Kidney tubule cell (primary cell): ENCODE measurements around the gene NIPAL4.
"Not testable (repeated sequence)": the region's sequence is repeated elsewhere in the genome, so short reads cannot be mapped to it uniquely, and the experiment has no call there.

Experiments
- DNase-seq: peaks from one replicate; pipeline ENCODE4 v3.0.0-alpha.2; 2018; ENCODE audit warnings: low spot score

NIPAL4 gene

DNA sequence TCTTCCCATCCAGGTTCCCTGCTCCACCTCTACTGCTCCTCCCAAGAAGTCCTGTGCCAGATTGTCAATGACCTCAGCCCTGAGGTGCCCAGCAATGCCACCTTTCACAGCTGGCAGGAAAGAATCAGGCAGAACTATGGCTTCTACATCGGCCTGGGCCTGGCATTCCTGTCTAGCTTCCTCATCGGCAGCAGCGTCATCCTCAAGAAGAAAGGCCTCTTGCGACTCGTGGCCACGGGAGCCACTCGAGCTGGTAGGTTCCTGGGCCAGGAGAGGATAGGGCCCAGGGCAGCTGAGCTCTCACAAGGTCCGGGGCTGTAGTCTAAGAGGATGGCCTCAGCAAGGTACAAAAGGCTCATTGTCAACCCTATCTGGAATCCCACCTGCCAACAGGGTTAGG, 3.1 kb downstream of the NIPAL4 start:
- peak; percentile 63 for DNase-seq

DNA sequence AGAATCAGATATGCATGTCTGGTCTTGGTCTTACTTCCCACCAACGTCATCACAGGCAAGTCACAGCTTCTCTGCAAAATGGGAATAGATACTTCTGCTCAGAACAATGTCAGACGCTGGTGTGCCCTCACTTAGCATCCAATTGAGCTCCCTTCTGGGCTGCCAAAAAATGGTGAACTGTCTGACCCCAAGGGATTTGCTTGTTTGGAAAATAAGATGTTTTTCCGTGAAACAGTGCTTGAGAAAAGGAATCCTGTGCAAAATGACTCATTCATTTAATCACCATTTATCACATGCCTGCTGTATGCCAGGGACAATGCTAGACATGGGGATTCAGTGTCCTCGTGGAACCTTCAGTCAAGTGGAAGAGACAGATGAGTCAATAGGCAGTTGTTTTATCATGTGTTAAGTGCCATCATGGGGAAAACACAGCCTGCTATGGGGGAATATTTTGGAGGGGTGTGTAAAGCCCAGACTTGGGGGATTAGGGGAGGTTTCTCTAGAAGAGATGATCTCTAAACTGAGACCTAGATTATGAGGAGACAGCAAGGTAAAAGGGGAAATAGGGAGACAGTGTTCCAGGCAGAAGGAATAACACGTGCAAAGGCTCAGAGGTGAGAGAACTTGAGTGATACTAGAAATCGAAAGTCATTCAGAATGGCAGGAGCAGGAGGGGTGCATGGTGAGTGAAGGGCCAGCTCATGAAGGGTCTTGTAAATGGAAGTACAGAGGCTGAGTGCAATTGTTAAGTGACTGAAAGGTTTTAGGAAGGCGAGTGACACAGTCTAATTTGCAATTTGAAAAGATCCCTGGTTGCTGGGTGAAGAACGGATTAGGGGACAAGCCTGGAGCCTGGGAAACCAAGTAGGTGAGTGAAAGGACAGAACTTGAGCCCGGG, 3.9 kb downstream of the NIPAL4 start:
- peak; percentile 92 for DNase-seq

- DNase-seq: peak; percentile 85
Measured at GRCh38 chr5:157464519-157465171, 4.6 kb downstream of the NIPAL4 start.

GRCh38 chr5:157468293-157468965, 8.4 kb downstream of the NIPAL4 start:
- no peak for DNase-seq

DNA sequence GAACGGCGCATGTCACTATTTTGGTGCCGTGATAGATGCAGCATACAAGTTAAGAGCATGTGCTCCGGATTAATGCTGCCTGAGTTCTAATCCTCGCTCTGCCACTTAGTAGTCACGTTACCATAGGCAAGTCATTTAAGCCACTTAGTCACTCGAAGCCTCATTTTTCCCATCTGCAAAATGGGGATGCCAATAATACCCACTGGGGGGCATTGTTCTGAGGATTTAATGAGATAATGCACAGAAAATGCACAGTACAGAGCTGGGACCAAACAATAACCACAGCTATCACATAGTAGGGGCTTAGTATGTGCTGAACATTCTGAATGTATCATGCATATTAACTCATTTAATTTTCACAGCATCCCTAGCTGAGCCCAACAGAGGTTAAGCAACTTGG, 9.1 kb downstream of the NIPAL4 start:
- DNase-seq: no peak

- no peak for DNase-seq
Measured at GRCh38 chr5:157469687-157470086, 9.7 kb downstream of the NIPAL4 start.

DNA sequence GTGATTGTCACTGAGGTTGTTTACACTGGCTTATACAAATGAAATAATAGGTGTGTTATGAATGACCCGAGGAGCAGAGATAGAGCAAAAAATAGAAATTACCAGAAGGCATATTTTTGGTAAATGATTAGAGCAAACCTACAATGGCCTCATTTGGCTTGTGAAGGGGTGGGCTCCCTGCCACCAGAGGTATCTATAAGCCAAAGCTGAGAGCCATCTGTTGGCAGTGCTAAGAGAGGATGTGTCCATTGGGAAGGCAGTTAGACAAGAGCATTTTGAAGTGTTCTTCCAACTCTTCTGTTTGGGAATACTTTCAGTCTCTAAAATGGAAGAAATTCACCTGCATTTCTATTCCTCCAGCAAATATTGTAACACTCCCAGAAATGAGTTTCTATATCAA, 10.6 kb downstream of the NIPAL4 start:
- no peak for DNase-seq

GRCh38 chr5:157471709-157472108, 11.7 kb downstream of the NIPAL4 start:
- peak; percentile 43 for DNase-seq

- DNase-seq: peak; percentile 60
Measured at GRCh38 chr5:157473383-157474320, 13.6 kb downstream of the NIPAL4 start.

DNA sequence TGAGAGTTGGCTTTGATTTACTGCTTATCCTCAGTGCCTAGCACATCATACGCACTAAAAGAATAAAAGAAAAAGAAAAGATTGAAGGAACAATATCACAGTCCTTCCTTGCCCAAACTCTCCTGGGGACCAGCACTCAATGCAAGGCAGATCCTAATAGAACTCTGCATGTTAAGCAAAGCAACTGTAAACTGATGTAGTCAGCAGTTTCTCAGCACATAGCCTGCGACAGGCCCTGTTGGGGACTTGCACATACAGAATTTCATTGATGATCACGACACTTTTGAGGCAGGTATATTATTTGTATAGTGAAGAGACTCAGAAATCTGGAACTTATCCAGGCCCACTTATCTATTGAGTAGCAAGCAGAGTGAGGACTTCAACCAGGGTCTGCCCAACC, 15.4 kb downstream of the NIPAL4 start:
- DNase-seq: no peak

- DNase-seq: peak; percentile 76
Measured at GRCh38 chr5:157476702-157477408, 16.8 kb downstream of the NIPAL4 start.

GRCh38 chr5:157477814-157478494, 17.9 kb downstream of the NIPAL4 start:
- no peak for DNase-seq

DNA sequence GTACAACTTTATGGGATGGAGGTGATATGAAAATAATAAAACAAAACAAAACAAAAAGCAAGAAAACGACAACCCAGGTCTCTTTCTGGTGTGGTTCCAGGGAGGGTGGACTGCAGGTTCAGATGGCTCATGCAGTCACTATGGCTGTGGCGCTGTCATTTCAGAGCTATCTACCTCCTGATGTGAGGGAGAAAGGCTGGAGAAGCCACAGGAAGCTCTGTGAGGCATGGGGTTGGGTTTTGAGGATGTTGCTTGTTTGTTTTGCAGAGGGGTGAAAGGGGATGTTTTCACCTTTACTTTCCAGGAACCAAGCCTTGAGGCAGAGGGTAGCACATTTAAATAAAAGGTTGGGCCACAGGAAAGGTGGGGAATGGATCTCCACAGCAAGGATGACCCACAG, 18.7 kb downstream of the NIPAL4 start:
- DNase-seq: no peak

DNA sequence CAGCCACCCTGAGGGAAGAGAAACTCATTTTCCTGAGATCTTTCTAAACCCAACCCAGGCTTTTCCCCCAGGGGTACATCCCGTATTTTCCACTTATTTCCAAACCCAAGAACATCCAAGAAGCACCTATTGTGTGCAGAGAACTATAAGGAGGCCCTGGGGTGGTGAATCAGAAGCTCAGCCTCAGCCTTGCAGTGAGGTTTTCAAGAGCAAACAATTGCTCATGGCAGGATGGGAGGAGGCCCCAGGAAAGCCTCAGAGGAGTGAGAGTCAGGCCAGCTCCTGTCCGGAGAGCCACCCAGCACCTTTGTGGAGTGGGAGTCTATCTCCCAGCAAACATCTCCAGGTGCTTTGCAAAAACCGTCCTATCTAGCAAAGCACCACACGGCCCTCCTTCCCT, 19.2 kb downstream of the NIPAL4 start:
- peak; percentile 49 for DNase-seq

DNA sequence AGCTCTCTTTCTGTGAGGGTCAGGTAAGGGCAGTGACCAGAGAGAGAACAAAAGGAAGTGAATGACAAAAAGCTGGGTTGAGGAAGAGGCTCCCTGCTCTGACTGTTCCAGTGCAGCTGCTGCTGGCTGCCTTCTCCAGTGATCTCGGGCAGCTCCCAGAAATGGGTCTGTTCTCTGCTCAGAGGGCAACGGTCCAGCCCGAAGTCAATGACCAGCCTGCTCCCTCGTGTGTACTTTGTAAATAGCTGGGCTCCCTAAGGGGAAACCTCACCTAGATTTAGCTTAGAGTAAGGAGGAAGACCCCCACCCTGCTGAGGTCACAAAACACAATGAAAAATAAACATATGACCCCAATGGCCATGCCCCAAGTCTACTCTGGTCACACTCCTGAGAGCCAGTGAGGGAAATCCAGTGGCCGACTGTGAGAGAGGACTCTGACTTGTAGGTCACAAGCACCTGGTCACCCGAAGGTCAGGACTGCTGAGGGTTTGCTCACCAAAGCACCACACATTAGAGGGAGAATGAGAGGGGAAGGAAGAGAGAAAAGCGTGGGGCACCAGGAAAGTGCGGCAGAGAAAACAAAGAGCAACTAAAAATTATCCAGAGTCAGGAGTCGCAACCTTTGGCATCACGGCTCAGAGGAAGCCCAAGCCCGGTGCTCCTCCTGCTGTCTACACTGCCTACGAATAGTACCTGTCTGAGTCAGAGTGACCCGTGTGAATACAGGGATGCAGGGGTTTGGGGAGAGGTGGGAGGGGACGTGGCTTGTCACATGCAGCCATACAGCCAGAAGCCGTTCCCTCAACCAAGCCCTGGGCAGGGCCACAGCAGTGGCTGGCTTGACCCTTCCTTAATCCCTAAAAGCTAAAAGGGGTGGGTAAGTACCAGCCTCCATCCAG, 19.8 kb downstream of the NIPAL4 start:
- DNase-seq: peak; percentile 8

DNA sequence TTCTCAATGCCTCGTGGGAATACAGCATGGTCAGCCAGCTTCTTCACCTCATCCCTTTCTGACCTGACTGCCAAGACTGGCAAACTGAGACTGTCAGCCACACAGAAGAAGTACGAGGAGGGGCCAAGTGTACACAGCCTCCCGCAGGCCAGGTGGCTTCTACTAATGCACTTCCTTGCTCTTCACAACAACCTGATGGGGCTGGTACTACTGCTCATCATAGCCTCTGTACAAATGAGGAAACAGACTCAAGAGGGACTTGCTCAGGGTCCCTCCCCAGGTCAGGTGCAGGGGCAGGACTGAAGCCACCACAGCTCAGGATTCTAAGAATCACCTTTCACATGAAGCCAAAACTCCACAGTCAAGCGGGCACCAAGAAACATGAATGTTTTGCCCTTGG, 21.3 kb downstream of the NIPAL4 start:
- DNase-seq: no peak

- DNase-seq: no peak
Measured at GRCh38 chr5:157481666-157482065, 21.7 kb downstream of the NIPAL4 start.

GRCh38 chr5:157482702-157483101, 22.7 kb downstream of the NIPAL4 start:
- DNase-seq: not testable (repeated sequence)

DNA sequence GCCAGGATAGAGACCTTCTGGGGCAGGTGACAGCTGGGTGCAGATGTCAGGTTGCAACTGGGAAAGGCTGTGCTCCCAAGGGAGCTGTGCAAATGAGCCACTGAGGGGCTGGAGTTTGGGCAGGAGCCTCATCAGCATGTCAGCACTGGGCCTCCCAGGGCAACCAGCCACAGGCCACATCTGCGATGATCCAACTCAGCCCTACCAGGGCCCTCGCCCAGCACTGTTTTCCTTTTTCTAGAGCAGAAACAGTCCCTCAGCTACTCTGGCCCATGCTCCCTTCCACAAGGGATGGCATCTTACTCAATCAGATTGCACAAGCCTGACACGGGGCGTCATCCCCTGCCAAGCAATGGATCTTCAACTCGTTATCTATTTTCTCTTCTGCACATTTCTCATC, 24.8 kb downstream of the NIPAL4 start:
- DNase-seq: no peak
